Endothelial cell of umbilical vein (primary cell): ENCODE results near the gene SFSWAP. TPM values are rescaled to one million over a fixed set of nuclear protein-coding genes. Genes with fewer than 3 reads are reported as not detected.

Experiments
- BruUV-seq: library from RNA; stranded (reverse); fragments of 400-500 nt; replicated peaks from 2 replicates; lab custom pipeline; 2021; lab: Mats Ljungman, UMichigan
- CTCF ChIA-PET: fragments of 300-600, 350-600 bp; sonication (Branson Sonifier 250); formaldehyde crosslinking; loops from one replicate; lab custom pipeline; 2021; ENCODE audit warnings: antibody characterized with exemption, inconsistent platforms; lab: Charles Lee
- POLR2A ChIA-PET: fragments of 300-600, 350-600 bp; sonication (Branson Sonifier 250); formaldehyde crosslinking; loops from one replicate; lab custom pipeline; 2021; ENCODE audit warnings: antibody characterized with exemption, inconsistent platforms; lab: Charles Lee
- DNase-seq: peaks from one replicate; pipeline ENCODE4 v3.0.0-alpha.2; 2011; ENCODE audit warnings: low read depth, low spot score
- FAIRE-seq: peaks from 2 replicates; lab custom pipeline; 2011; peaks lifted over from hg19 to GRCh38; lab: Jason Lieb, UNC
- H2AFZ ChIP-seq: 2 replicates; pipeline ENCODE4 v1.6.0; 2012; ENCODE audit warnings: low read depth, low read length, control low read depth, inconsistent platforms
- H3K27ac ChIP-seq: 2 replicates; pipeline ENCODE4 v1.5.1; 2011; ENCODE audit warnings: low read depth, mild to moderate bottlenecking, control low read depth, low read length, moderate library complexity; ENCODE audit not compliant: insufficient read depth
- H3K27me3 ChIP-seq, 2 experiments: 2 replicates each; pipeline versions ENCODE4 v1.6.0 to v1.6.1; 2011; ENCODE audit warnings: low read length in 2 of 2, mixed read lengths in 1 of 2; ENCODE audit not compliant: control insufficient read depth in 2 of 2, insufficient read depth in 2 of 2
- H3K36me3 ChIP-seq, 2 experiments: 2 replicates in 1 of 2; 3 replicates in 1 of 2; pipeline ENCODE4 v1.5.1; 2011; ENCODE audit warnings: low read length in 2 of 2, mild to moderate bottlenecking in 1 of 2, moderate library complexity in 1 of 2; ENCODE audit not compliant: control insufficient read depth in 2 of 2, insufficient read depth in 2 of 2; ENCODE audit errors: extremely low read depth in 1 of 2
- H3K4me1 ChIP-seq: 3 replicates; pipeline ENCODE4 v1.5.1; 2011; ENCODE audit warnings: mild to moderate bottlenecking, low read length; ENCODE audit not compliant: control insufficient read depth, insufficient read depth; ENCODE audit errors: extremely low read depth
- H3K4me2 ChIP-seq: 2 replicates; pipeline ENCODE4 v1.6.1; 2011; ENCODE audit warnings: low read length, control low read depth, mixed read lengths; ENCODE audit not compliant: insufficient read depth
- H3K4me3 ChIP-seq, 3 experiments: fragments of 200-600 bp in 1 of 3; sonication (generic), shearing (Covaris generic) in 1 of 3; replicated peaks in 1 of 3; 2 replicates each; pipeline ENCODE4 v1.5.1; 2011 to 2016; ENCODE audit warnings: control low read depth in 3 of 3, low read length in 3 of 3, mild to moderate bottlenecking in 2 of 3, inconsistent platforms in 1 of 3, low read depth in 1 of 3, moderate library complexity in 1 of 3; ENCODE audit not compliant: insufficient read depth in 1 of 3
- H3K79me2 ChIP-seq: 2 replicates; pipeline ENCODE4 v1.6.0; 2012; ENCODE audit warnings: low read length, inconsistent platforms; ENCODE audit not compliant: control insufficient read depth, insufficient read depth
- H3K9ac ChIP-seq: replicated peaks from 2 replicates; pipeline ENCODE3; 2011; ENCODE audit warnings: low read length, control low read depth; ENCODE audit not compliant: insufficient read depth; ENCODE audit errors: extremely low read depth
- H3K9me1 ChIP-seq: replicated peaks from 3 replicates; pipeline ENCODE4 v1.6.0; 2011; ENCODE audit warnings: mild to moderate bottlenecking, low read length; ENCODE audit not compliant: control insufficient read depth, insufficient read depth; ENCODE audit errors: extremely low read depth
- H3K9me3 ChIP-seq: replicated peaks from 2 replicates; pipeline ENCODE4 v1.5.1; 2012; ENCODE audit warnings: low read length, inconsistent platforms; ENCODE audit not compliant: control insufficient read depth, insufficient read depth
- H4K20me1 ChIP-seq: replicated peaks from 2 replicates; pipeline ENCODE3; 2011; ENCODE audit warnings: mild to moderate bottlenecking, low read length; ENCODE audit not compliant: control insufficient read depth, insufficient read depth; ENCODE audit errors: extremely low read depth
- EZH2 ChIP-seq: IDR thresholded peaks from 2 replicates; pipeline ENCODE4 v1.6.1; 2012; ENCODE audit warnings: borderline replicate concordance, low read depth, mild to moderate bottlenecking, moderate library complexity, low read length, inconsistent platforms; ENCODE audit not compliant: severe bottlenecking
- FOS ChIP-seq: IDR thresholded peaks from 2 replicates; pipeline ENCODE4 v1.6.1; 2011; ENCODE audit warnings: mild to moderate bottlenecking, low read length, moderate library complexity, borderline replicate concordance; ENCODE audit not compliant: insufficient read depth
- GATA2 ChIP-seq: IDR thresholded peaks from 2 replicates; pipeline ENCODE4 v1.7.0; 2011; ENCODE audit warnings: low read depth, mild to moderate bottlenecking, moderate library complexity, mixed read lengths, low read length; ENCODE audit not compliant: insufficient read length, insufficient read depth
- JUN ChIP-seq: IDR thresholded peaks from 2 replicates; pipeline ENCODE4 v1.6.1; 2011; ENCODE audit warnings: borderline replicate concordance, low read depth; ENCODE audit not compliant: insufficient read length, insufficient read depth
- MYC ChIP-seq: IDR thresholded peaks from one replicate; pipeline ENCODE4 v1.6.1; 2011; ENCODE audit warnings: mild to moderate bottlenecking, low read depth, low read length
- POLR2A ChIP-seq: IDR thresholded peaks from 2 replicates; pipeline ENCODE4 v1.6.1; 2012; ENCODE audit warnings: low read depth, mild to moderate bottlenecking, control low read depth, low read length
- POLR2AphosphoS5 ChIP-seq: IDR thresholded peaks from 2 replicates; pipeline ENCODE4 v1.6.1; 2012; ENCODE audit warnings: low read depth, mild to moderate bottlenecking, control low read depth, low read length, moderate library complexity; ENCODE audit not compliant: insufficient read depth
- dilution Hi-C: fragments of 300-500 bp; cut with MboI; formaldehyde crosslinking; loops from one replicate; pipeline ENCODE4 v1.15.0; 2019; ENCODE audit warnings: low sequenced_read_pairs; ENCODE audit not compliant: extremely low pct_ligation_motif_present
- intact Hi-C: fragments of 100-400 bp; cut with micrococcal nuclease; formaldehyde crosslinking; loops from one replicate; pipeline ENCODE4 v1.10.0; 2022
- polyA plus RNA-seq, 4 experiments: library from polyadenylated mRNA; depleted of rRNA in 3 of 4; stranded (reverse) in 3 of 4; unstranded in 1 of 4; fragments of >200 nt; gene quantifications; 2 replicates each; pipeline versions ENCODE4 v1.2.1 to v1.2.3, GENCODE V29; 2011 to 2012; ENCODE audit warnings: missing spikeins in 1 of 4
- total RNA-seq: library from RNA; stranded (reverse); gene quantifications from 2 replicates; pipeline ENCODE4 v1.2.3, GENCODE V29; 2021
- TF ChIP-seq, protein P1 (sequence below): IDR thresholded peaks from 2 replicates; pipeline ENCODE4 v1.6.1; 2011; ENCODE audit not compliant: insufficient read depth, insufficient read length
- TF ChIP-seq, protein P2 (sequence below), 2 donors: IDR thresholded peaks; 1 replicate in 1 of 2; 2 replicates in 1 of 2; pipeline ENCODE4 v1.5.1; 2011; ENCODE audit warnings: low read length in 2 of 2, mild to moderate bottlenecking in 2 of 2, moderate library complexity in 2 of 2, control low read depth in 1 of 2, inconsistent platforms in 1 of 2, low read depth in 1 of 2; ENCODE audit not compliant: insufficient read depth in 1 of 2; ENCODE audit errors: extremely low read depth in 1 of 2

The SFSWAP gene
- total and polyA plus RNA-seq, 2 donors (not counting 3 experiments of a cell fraction or from before 2014, with no cell fraction given): 38.1 to 53.3 TPM

DNA sequence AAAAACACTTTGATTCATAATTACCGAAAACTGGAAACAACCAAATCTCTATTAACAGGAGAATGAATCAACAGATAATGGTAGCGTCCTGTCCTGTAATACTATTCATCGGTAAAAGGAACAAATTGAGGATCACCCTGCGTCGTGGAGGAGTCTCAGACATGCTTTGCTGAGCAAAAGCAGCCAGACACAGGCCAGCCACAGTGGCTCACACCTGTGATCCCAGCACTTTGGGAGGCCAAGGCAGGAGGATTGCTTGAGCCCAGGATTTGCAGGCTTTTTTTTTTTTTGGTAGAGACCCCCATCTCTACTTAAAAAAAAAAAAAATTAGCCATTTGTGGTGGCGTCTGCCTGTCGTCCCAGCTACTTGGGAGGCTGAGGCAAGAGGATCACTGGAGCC is 83.2 kb downstream of the SFSWAP start:
- H3K4me2 ChIP-seq: no peak overlapping the region
- H4K20me1 ChIP-seq: no peaks in the 10 kb centered on the region
- H3K27me3 ChIP-seq: no peaks in the 10 kb centered on the region
- no peak for FAIRE-seq
- H3K9me1 ChIP-seq: no peaks in the 10 kb centered on the region
- TF ChIP-seq JUN (no peak), GATA2 (no peak), MYC (no peak), FOS (no peak), POLR2A (no peak), POLR2AphosphoS5 (no peak), EZH2 (no peak)
- TF ChIP-seq, protein P1, sequence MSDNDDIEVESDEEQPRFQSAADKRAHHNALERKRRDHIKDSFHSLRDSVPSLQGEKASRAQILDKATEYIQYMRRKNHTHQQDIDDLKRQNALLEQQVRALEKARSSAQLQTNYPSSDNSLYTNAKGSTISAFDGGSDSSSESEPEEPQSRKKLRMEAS: no peak
- TF ChIP-seq, protein P2, sequence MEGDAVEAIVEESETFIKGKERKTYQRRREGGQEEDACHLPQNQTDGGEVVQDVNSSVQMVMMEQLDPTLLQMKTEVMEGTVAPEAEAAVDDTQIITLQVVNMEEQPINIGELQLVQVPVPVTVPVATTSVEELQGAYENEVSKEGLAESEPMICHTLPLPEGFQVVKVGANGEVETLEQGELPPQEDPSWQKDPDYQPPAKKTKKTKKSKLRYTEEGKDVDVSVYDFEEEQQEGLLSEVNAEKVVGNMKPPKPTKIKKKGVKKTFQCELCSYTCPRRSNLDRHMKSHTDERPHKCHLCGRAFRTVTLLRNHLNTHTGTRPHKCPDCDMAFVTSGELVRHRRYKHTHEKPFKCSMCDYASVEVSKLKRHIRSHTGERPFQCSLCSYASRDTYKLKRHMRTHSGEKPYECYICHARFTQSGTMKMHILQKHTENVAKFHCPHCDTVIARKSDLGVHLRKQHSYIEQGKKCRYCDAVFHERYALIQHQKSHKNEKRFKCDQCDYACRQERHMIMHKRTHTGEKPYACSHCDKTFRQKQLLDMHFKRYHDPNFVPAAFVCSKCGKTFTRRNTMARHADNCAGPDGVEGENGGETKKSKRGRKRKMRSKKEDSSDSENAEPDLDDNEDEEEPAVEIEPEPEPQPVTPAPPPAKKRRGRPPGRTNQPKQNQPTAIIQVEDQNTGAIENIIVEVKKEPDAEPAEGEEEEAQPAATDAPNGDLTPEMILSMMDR (IDR thresholded peaks at IDR 0.05; ENCODE audit: extremely low read depth in 1 of 2, insufficient read depth in 1 of 2, low read depth in 1 of 2, low read length in 2 of 2): no peak
- H3K9ac ChIP-seq: no peak overlapping the region
- DNase-seq: no peak
- dilution Hi-C loops: no loop called here
- H3K4me3 ChIP-seq: no peak overlapping the region
- ChIA-PET POLR2A (no interaction called here), CTCF (no interaction called here)
- no peaks in the 10 kb centered on the region for H3K4me1 ChIP-seq
- peaks cover 6 to 9% of the 10 kb centered on the region in 2 experiments for H3K36me3 ChIP-seq
- no TSS peak for BruUV-seq
- H3K79me2 ChIP-seq: no peaks in the 10 kb centered on the region
- no peak overlapping the region for H2AFZ ChIP-seq
- intact Hi-C loops: no loop called here
- H3K9me3 ChIP-seq: no peaks in the 10 kb centered on the region
- no peak overlapping the region for H3K27ac ChIP-seq
